Measurements from ENCODE around the gene CLP1. TPM values are rescaled to one million over a fixed set of nuclear protein-coding genes. Genes with fewer than 3 reads are reported as not detected.

CLP1 gene
- total RNA-seq, 2 donors from 2014 or later: 15.0 TPM

DNA sequence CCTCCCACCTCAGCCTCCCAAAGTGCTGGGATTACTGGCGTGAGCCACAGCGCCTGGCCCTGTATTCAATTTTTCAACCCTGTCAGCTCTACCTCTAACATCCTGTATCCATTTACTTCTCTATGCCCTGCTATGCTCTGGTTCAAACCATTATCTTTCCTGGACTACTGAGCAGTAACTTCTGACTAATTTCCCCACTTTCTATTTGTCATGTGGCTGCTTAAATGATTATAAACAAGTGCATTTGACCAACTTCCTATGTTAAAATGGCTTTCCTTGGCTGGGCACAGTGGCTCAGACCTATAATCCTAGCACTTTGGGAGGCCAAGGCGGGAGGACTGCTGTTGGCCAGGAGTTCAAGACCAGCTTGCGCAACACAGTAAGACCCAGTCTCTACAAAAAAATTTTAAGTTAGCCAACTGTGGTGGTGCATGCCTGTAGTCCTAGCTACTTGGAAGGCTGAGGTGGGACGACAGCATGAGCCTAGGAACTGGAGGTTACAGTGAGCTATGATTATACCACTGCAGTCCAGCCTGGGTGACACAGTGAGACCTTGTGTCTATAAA is 52.3 kb downstream of the CLP1 start:
- Histone ChIP-seq H3K4me3 (no peak overlapping the region), H3K27me3 (replicated peaks; ENCODE audit: insufficient read depth) (no peaks in the 10 kb centered on the region), H3K4me1 (ENCODE audit: control insufficient read depth in 1 of 2, low read depth in 2 of 2) (peaks cover 16 to 32% of the 10 kb centered on the region in 2 donors), H3K9me3 (no peaks in the 10 kb centered on the region), H3K27ac (no peak overlapping the region), H3K36me3 (no peaks in the 10 kb centered on the region)
- ATAC-seq (ENCODE audit: insufficient number of reproducible peaks, low FRiP score, low read depth) (no peak), DNase-seq (ENCODE audit: low spot score) (no peak)
- TF ChIP-seq CTCF (IDR thresholded peaks at IDR 0.05): no peak

Other genes with a start within 250 kb of the CLP1 start
- gene SLC43A3, start 230.6 kb upstream of the CLP1 start, total RNA-seq: 10 to 100 TPM; 76.0 to 92.3 TPM
- under 1 TPM in 1 of 2 donors, not detected in 1; 0.35 TPM for gene RTN4RL2, start 197.2 kb upstream of the CLP1 start, total RNA-seq
- 10 to 100 TPM; 16.6 to 23.6 TPM for gene SLC43A1, start 142.1 kb upstream of the CLP1 start, total RNA-seq
- gene TIMM10, start 127.0 kb upstream of the CLP1 start, total RNA-seq: 10 to 100 TPM; 19.5 to 33.5 TPM
- gene SMTNL1, start 120.2 kb upstream of the CLP1 start, total RNA-seq: not detected
- gene UBE2L6, start 90.1 kb upstream of the CLP1 start, total RNA-seq: 10 to 100 TPM; 22.6 to 45.8 TPM
- gene SERPING1, start 60.1 kb upstream of the CLP1 start, total RNA-seq: 100 to 1,000 TPM; 674 to 695 TPM
- gene YPEL4, start 7.8 kb upstream of the CLP1 start, total RNA-seq: 1 to 10 TPM; 1.1 to 1.2 TPM
- 10 to 100 TPM; 46.0 to 53.3 TPM for gene ZDHHC5, start 10.4 kb downstream of the CLP1 start, total RNA-seq
- gene MED19, start 54.5 kb downstream of the CLP1 start, total RNA-seq: 10 to 100 TPM; 11.1 to 11.9 TPM
- gene TMX2, start 54.8 kb downstream of the CLP1 start, total RNA-seq: 10 to 100 TPM; 47.4 to 57.2 TPM
- gene SELENOH, start 83.7 kb downstream of the CLP1 start, total RNA-seq: 10 to 100 TPM; 73.9 to 78.0 TPM
- gene BTBD18, start 94.1 kb downstream of the CLP1 start, total RNA-seq: not detected
- gene CTNND1, start 104.0 kb downstream of the CLP1 start, total RNA-seq: 100 to 1,000 TPM in 1 of 2 donors, 10 to 100 TPM in 1; 95.3 to 119 TPM

Measured in thoracic aorta (tissue), 2 donors.